Tibial artery (tissue), 4 donors: Measurements from ENCODE around the gene AXIN1.
"Not testable (repeated sequence)": the region's sequence is repeated elsewhere in the genome, so short reads cannot be mapped to it uniquely, and the experiment has no call there.

Source experiments
- DNase-seq, 2 donors: peaks; one replicate each; pipeline ENCODE4 v3.0.0-alpha.2; 2019
- H3K27ac ChIP-seq, 2 donors: fragments of 200-600 bp; sonication (generic) in 1 of 2; 1 replicate in 1 of 2; 2 replicates in 1 of 2; pipeline ENCODE4 v1.5.1; 2018 to 2019; ENCODE audit warnings: mild to moderate bottlenecking in 1 of 2
- H3K27me3 ChIP-seq, 2 donors: fragments of 200-600 bp; sonication (generic) in 1 of 2; one replicate each; pipeline versions ENCODE4 v1.5.1 to v1.6.0; 2016 to 2019
- H3K36me3 ChIP-seq, 3 donors: fragments of 200-600 bp; sonication (generic) in 2 of 3; one replicate each; pipeline ENCODE4 v1.5.1; 2016 to 2019; ENCODE audit warnings: mild to moderate bottlenecking in 2 of 3
- H3K4me1 ChIP-seq, 4 donors: fragments of 200-600 bp; sonication (generic) in 2 of 4; 1 replicate in 3 of 4; 2 replicates in 1 of 4; pipeline ENCODE4 v1.5.1; 2016 to 2019
- H3K4me3 ChIP-seq, 2 donors: fragments of 200-600 bp; sonication (generic) in 1 of 2; 1 replicate in 1 of 2; 2 replicates in 1 of 2; pipeline ENCODE4 v1.5.1; 2018 to 2019; ENCODE audit warnings: mild to moderate bottlenecking in 2 of 2
- H3K9me3 ChIP-seq, 3 donors: fragments of 200-600 bp; sonication (generic) in 1 of 3; one replicate each; pipeline ENCODE4 v1.5.1; 2016 to 2019
- intact Hi-C: fragments of 100-400 bp; cut with DNase I; formaldehyde crosslinking; loops from one replicate; pipeline ENCODE4 v1.15.0; 2023; ENCODE audit warnings: low total_unique reads
- TF ChIP-seq, protein P1 (sequence below), 2 experiments: fragments of 200-600 bp in 1 of 2; fragments of 450-650 bp in 1 of 2; IDR thresholded peaks; one replicate each; pipeline ENCODE4 v1.5.1; 2017 to 2019; ENCODE audit warnings: antibody characterized with exemption in 2 of 2, mild to moderate bottlenecking in 1 of 2, moderate library complexity in 1 of 2

AXIN1 gene

DNA sequence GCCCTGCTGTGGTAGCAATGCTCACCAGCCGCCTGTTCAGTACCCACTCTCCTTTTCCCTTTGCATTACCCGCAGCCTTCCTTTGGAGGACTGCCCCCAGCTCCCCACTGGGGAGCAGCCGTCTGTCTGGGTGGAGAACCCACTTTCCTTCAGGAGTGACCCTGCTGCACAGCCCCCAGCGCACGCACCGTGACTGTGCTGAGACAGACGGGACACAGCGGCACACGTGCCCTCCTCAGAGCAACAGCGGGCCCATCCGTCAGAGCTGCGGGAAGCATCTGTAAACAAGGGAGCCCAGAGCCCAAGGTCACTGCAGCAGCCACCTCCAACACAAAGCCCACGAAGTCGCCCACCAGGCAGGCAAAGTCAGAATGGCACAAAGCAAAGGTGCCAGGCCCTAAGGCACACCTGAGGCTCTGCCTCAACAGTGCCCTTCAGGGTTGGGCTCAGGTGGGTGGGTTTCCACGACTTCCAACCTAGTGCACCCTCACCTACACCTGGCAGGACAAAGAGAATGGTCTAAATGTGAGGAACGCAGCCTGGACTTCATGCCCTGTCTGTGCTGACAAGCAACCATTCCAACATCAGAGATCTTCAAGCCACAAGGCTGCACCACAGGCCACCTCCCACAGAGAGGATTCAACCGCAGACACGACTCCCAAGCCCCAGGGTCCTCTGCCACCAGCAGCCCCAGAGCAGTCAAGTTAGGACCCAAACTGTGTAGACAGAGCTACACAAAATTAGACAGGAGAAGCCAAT lies 9.9 kb downstream of the AXIN1 start:
- H3K27ac ChIP-seq, result no peak overlapping the region
- intact Hi-C loops, result no loop called here
- H3K4me1 ChIP-seq, result no peaks in the 10 kb centered on the region
- H3K4me3 ChIP-seq, result no peak overlapping the region
- no peaks in the 10 kb centered on the region for H3K27me3 ChIP-seq
- H3K36me3 ChIP-seq, result peaks cover 8 to 57% (median 28%) of the 10 kb centered on the region in 3 donors
- DNase-seq, result no peak
- TF ChIP-seq, protein P1, sequence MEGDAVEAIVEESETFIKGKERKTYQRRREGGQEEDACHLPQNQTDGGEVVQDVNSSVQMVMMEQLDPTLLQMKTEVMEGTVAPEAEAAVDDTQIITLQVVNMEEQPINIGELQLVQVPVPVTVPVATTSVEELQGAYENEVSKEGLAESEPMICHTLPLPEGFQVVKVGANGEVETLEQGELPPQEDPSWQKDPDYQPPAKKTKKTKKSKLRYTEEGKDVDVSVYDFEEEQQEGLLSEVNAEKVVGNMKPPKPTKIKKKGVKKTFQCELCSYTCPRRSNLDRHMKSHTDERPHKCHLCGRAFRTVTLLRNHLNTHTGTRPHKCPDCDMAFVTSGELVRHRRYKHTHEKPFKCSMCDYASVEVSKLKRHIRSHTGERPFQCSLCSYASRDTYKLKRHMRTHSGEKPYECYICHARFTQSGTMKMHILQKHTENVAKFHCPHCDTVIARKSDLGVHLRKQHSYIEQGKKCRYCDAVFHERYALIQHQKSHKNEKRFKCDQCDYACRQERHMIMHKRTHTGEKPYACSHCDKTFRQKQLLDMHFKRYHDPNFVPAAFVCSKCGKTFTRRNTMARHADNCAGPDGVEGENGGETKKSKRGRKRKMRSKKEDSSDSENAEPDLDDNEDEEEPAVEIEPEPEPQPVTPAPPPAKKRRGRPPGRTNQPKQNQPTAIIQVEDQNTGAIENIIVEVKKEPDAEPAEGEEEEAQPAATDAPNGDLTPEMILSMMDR (IDR thresholded peaks at IDR 0.05), result no peak
- H3K9me3 ChIP-seq, result no peaks in the 10 kb centered on the region

DNA sequence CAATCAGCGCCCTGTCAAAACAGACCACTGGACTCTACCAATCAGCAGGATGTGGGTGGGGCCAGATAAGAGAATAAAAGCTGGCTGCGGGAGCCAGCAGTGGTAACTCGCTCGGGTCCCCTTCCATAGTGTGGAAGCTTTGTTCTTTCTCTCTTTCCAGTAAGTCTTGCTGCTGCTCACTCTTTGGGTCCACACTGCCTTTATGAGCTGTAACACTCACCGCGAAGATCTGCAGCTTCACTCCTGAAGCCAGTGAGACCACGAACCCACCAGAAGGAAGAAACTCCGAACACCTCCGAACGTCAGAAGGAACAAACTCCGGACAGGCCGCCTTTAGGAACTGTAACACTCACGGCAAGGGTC lies 10.6 kb downstream of the AXIN1 start:
- intact Hi-C loops, H3K4me1 ChIP-seq, H3K4me3 ChIP-seq, DNase-seq, H3K27me3 ChIP-seq, H3K27ac ChIP-seq, H3K9me3 ChIP-seq: not testable (repeated sequence)
- peaks cover 8 to 57% (median 28%) of the 10 kb centered on the region in 3 donors for H3K36me3 ChIP-seq

DNA sequence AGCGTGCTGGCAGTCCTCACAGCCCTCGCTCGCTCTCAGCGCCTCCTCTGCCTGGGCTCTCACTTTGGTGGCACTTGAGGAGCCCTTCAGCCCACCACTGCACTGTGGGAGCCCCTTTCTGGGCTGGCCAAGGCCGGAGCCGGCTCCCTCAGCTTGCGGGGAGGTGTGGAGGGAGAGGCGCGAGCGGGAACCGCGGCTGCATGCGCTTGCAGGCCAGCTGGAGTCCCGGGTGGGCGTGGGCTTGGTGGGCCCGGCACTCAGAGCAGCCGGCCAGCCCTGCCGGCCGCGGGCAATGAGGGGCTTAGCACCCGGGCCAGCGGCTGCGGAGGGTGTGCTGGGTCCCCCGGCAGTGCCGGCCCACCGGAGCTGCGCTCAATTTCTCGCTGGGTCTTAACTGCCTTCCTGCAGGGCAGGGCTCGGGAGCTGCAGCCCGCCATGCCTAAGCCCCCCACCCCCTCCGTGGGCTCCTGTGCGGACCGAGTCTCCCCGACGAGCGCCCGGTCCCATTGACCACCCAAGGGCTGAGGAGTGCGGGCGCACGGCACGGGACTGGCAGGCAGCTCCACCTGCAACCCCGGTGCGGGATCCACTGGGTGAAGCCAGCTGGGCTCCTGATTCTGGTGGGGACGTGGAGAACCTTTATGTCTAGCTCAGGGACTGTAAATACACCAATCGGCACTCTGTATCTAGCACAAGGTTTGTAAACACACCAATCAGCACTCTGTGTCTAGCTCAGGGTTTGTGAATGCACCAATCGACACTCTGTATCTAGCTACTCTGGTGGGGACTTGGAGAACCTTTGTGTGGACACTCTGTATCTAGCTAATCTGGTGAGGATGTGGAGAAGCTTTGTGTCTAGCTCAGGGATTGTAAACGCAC lies 11.2 kb downstream of the AXIN1 start:
- H3K27me3 ChIP-seq, H3K4me1 ChIP-seq, H3K27ac ChIP-seq, DNase-seq, intact Hi-C loops, H3K4me3 ChIP-seq, H3K9me3 ChIP-seq: not testable (repeated sequence)
- H3K36me3 ChIP-seq, result peaks cover 3 to 51% (median 23%) of the 10 kb centered on the region in 3 donors

DNA sequence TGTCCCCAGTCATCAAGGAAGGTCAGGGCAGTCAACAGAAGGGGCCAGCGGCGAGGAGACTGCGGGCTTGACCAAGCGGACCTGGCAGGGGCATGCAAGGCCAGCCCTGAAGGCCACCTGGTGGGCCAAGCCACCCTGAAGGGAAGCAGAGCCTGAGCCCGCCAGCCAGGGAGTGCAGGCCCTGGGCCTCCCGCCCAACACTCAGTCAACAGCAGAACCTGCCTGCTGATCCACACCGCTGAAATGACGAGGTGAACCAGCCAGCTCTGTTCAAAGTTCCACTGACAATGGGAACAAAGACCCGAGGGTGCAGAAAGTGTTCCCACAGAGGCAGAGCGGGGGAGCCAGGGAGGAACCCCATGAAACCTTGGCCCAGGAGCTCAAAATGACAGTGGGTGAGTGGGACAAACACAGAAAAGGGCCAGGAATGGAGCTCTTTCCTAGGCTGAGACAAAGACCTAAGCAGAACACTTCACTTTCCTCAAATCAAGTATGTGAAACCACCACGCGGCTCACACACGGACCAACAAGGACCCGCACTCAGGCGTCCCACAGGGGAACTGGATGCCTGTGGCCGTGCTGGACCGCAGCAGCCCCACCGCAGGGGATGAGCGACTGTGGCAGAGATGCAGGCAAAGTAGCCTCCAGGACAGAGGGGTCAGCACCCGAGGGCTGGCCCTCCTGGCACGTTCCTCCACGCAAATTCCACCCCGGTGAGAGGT lies 12.0 kb downstream of the AXIN1 start:
- H3K4me3 ChIP-seq, result no peak overlapping the region
- intact Hi-C loops, result no loop called here
- H3K4me1 ChIP-seq, result no peaks in the 10 kb centered on the region
- no peak for DNase-seq
- H3K36me3 ChIP-seq, result peaks cover 0 to 43% (median 18%) of the 10 kb centered on the region in 3 donors
- H3K27me3 ChIP-seq, result no peaks in the 10 kb centered on the region
- no peak overlapping the region for H3K27ac ChIP-seq
- no peaks in the 10 kb centered on the region for H3K9me3 ChIP-seq
- TF ChIP-seq, protein P1 (IDR thresholded peaks at IDR 0.05), result no peak

DNA sequence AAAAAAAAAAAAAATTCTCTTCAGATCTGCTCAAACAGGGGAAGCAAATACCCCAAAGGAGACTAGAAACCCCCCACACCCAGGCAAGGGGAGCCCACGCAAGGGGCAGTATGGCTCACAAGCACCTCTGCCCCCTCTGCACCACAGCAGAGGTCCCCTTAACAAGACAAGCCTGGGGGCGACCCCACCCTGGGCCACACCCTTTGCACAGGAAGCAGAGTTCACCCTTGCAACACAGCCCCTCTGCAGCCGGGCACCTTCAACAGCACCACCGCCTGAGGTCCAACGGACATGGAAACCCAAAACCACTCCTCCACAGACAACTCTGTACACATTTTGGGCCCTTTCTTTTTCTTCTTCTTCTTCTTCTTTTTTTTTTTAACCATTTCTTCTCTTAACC lies 12.8 kb downstream of the AXIN1 start:
- H3K36me3 ChIP-seq, result peaks cover 0 to 34% (median 10%) of the 10 kb centered on the region in 3 donors
- intact Hi-C loops, result no loop called here
- TF ChIP-seq, protein P1 (IDR thresholded peaks at IDR 0.05), result no peak
- no peak overlapping the region for H3K4me3 ChIP-seq
- H3K9me3 ChIP-seq, result no peaks in the 10 kb centered on the region
- no peak overlapping the region for H3K27ac ChIP-seq
- H3K27me3 ChIP-seq, result no peaks in the 10 kb centered on the region
- no peak for DNase-seq
- no peaks in the 10 kb centered on the region for H3K4me1 ChIP-seq

DNA sequence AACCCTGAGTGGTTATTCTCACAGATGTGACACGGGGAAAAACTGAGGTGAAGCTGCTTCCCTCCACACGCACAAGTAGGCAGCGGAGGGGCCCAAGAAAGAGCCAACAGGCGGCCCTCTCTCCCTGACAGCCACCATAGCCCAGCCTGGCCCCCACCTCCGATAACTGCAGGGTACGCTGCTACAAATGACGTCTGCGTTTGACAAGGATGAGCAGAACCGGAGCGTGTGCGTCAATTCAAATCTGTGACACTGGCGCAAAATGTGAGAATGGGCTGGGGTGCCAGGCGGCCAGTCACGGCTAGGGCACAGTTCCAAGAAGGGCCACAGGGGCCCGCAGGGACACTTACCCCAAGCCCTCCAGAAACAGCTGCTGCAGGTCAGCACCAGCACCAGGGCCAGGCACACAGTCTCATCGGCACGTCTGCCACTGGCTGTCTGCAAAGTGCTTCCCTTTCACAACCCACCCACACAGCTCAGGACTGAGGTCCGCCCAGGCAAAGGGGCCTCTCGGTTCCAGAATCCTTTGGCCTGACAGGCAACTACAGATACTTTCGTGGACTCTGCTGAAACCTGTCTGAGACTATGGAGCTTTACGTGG lies 14.4 kb downstream of the AXIN1 start:
- H3K4me3 ChIP-seq, result no peak overlapping the region
- intact Hi-C loops, result no loop called here
- H3K9me3 ChIP-seq, result no peaks in the 10 kb centered on the region
- H3K36me3 ChIP-seq, result peaks cover 0 to 19% (median 7%) of the 10 kb centered on the region in 3 donors
- no peak for DNase-seq
- no peak overlapping the region for H3K27ac ChIP-seq
- TF ChIP-seq, protein P1 (IDR thresholded peaks at IDR 0.05), result no peak
- H3K27me3 ChIP-seq, result no peaks in the 10 kb centered on the region
- H3K4me1 ChIP-seq, result peaks cover 0 to 5% (median 0%) of the 10 kb centered on the region in 4 donors
